Activated gamma-delta T cell treated with Interleukin-2 at 50 U/mL for 16 hours (primary cell): Measurements from ENCODE around the gene P2RY6.
A peak's percentile ranks its signal among the peaks of the same experiment; 100 is the strongest.

Experiments used
- DNase-seq: peaks from one replicate; pipeline ENCODE4 v3.0.0-alpha.2; 2020

P2RY6 gene

DNA sequence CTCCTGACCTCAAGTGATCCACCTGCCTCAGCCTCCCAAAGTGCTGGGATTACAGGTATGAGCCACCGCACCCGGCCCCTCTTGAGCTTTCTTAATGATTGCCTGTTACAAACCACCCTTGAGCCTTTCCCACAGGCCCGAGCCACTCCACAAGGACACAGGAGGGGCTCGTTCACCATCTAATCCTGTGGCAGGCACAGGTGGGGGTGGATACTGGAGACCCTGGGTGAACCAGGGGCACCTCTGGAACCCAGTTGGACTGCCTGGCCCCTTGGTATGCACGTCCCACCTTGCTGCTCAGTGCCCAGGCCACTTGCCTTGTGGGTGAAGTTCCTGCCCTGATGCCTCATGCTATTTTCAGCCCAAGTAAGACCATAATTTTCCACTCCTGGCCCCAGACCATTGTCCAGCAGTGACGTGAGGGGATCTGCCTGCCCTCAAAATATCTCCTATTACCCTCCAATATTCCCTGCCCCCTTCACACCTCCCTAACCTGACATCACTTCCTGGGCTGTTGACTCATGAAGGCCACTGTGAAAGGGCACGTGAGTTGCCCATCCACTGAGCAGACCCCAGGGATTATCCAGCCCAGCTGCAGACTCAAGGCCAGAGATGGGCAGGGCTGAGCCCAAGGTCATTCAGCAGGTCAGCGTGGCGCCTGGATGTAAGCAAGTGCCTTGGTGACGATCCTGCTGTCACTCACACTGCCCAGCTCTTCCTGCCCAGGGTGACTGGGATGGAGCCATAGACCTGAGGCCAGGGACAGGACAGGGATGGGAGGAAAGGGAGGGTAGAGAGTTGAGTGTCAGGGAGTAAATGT lies 34.5 kb upstream of the P2RY6 start:
- DNase-seq = no peak

DNA sequence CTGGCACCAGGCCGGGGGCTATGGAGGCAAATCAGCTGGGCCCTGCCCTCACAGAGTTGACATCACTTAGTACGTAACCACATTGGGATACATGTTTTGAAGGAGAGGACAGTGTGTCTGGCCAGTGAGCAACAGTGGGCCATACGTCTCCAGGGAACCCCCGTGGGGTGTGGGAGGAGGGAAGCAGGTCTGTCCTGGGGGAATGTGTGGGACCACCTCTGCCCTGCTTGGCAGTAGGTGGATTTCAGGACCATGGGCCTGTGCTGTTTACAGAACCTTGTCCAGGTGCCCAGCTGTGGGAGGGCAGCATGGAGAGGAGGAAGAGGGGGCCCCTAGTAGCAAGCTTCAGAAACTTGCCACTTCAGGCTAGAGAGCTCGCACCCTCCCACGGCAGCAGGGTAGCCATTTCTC lies 33.0 kb upstream of the P2RY6 start:
- DNase-seq = no peak

DNA sequence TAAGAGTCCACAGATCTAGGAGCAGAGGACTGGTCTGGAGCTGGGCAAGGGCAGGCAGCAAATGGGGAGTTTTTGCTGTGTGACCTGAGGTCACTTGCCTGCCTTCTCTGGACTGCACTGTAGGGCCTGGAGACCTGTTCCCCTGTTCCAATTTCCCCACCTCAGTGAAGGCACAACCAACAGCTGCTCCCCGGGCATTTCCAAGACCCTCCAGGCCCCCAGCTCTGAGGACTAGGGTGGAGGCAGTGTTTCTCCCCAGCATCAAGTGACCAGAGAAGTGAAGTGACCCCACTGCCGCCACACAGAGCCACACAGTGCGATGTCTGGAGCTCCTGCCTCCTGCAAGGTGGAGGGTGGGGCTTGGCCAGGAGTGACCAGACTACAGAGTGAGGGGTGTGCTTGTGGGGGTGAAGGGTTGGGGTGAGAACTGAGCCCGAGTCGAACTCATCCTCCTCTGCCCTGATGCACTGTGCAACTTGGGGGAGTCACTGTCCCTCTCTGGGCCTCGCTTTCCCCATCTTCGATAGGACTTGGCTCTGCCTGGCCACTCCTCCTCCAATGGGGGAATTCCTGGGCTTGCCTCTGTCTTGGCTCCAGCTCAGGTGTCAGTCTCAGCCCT lies 32.5 kb upstream of the P2RY6 start:
- DNase-seq = no peak

DNA sequence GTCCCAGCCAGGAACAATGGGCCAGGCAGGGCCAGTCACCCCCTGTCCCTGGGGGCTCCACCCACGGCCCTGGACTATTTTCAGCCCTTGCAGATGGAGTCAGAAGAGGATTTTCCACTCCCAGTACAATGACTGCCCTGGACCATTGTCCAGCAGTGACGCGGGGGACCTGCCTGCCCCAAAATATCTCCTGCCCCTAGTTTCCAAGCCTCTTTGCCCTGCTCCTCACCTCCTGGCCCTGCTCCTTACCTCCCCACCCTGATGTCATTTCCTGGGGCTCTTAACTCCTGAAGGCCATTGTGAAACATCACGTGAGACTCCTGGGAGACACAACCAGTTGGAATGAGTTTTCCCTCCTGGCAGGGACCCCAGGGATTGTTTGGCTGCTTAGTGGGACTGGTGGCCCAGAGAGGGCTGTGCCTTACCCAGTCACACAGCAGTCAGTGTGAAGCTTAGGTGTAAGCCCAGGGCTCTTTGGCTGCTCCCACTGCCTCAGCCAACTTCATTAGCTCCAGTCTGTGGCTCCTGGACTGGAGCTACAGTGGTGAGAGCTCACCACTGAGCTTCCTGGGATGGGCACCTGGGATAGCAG lies 31.9 kb upstream of the P2RY6 start:
- no peak for DNase-seq

DNA sequence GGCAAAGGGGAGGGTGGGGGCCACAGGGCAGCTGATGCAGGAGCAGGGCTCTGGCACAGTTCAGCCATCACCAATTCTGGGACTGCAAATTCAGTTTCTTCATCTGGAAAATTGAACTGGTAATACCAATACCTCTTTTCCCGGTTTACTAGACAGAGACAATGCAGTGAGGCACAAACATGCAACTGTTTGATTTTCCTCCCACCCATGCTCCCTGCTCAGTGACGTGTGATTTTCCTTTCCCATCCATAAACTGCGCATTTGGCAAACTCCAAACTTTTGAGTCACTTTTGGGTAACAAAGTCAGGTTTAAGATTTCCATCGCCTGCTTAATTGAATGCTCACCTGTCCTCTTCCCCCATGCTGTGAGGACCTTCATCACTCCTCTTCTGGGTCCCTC lies 30.8 kb upstream of the P2RY6 start:
- DNase-seq = no peak

DNA sequence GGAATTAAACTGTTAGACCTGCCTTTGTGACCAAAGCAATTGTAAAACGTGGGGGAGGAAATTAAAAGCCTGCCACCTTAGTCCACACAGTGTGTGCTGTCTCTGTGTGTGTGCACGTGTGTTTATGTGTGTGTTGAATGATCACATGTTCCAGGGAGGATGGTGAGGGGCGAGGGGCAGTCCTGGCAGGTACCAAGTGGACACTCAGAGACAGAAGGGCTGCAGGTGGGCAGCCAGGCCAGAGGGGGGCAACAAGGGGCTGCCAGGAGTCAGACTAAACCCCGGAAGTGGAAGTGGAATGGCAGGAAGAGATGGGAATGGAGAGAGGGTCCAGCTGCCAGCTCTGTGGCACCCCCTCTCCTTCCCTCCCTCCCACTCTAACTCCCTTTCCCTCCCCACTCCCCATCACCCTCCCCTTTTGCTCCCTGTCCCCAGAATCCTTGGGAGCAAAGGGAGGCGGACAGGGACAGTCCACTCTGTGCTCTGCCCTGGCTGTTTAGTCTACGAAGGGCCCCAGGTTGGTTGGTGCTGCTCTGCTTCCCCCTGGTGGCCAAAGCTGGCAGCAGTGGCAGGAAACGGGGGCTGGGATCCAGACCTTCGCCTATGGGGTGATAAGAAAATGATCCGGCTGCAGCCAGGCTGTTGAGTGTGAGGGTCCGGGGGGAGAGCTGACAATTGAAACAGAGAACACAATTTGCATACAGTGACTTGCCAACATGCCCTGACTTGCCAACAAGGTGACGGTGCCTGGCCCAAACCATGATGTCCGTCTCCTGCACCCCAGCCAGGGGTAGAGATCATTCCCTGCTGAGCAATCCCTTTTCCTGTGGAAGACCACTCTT lies 29.7 kb upstream of the P2RY6 start:
- DNase-seq = peak; percentile 67

DNA sequence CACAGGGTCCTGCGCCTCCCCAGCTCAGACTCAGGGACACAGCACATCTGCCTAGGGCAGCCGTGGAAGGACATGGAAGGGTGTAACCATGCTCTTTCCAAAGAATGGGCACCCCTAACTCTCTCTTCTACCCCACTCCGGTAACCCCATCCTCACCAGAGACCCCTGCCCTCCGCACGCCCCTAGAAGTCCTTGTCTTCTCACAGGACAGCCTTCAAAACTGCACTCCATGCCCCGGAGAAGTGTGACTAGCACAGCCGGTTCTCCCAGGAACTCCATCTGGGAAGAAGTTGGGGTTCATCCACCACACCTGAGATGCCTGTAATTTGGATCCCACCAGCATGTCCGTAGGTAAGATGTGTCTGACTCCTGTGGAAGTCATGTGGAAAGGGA lies 29.0 kb upstream of the P2RY6 start:
- DNase-seq = no peak

DNA sequence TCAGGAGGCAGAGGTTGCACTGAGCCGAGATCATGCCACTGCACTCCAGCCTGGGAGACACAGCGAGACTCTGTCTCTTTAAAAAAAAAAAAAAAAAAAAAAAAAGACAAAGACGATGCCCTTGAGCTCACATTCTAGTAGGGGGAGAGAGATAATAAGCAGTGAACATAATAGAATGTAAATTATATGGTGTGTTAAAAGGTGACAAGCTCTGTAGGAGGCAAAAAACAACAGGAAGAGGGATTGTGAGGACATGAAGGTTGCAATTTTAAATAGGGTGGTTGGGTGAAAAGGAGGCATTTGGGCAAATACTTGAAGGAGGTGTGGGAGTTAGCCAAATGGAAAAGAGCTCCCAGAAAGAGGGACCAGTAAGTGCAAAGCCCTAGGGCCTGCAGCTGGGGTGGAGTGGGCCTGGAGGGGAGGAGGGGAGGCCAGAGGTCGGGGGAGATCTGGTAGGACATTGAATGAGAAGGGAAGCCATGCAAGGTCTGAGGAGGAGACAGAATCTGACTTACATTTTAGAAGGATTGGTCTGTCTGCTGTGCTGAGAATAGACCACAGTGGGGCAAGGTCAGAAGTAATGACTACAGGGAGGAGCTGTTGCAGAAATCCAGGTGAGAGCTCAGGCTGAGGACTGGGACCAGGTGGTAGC lies 27.4 kb upstream of the P2RY6 start:
- no peak for DNase-seq

DNA sequence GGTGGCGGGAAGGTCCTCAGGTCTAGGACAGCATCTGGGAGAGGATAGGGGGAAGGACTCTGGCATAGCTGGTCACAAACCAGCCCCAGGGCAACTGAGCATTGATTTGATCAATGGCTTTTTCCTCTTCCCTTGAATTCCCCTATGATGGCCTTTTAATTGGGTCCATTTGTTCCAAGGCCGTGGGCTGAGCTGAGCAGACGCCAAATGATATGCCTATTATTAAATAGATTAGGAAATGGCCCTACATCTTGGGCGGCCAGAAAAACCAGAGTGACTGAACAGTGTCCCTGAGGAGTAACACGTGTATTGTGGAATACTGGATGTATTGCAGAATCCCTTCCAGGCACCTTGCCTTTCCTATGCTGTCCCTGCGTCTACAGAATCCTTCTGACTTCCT lies 26.7 kb upstream of the P2RY6 start:
- no peak for DNase-seq

DNA sequence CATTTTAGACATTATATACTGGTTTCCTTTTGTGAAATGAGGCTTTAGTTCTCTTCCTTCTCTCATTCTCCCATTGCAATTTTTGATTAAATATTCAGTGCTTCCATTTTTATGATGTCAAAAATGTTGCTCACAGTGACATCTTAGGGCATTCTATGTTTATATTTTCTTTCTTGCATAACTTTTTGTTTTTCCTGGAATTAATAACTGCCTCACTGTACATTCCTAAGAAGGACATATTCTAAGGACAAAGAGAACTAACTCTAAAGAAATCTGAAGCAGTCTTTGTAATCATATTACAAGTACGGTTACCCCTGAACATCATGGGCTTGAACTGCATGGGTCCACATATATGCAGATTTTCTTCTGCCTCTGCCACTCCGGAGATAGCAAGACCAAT lies 25.8 kb upstream of the P2RY6 start:
- no peak for DNase-seq

DNA sequence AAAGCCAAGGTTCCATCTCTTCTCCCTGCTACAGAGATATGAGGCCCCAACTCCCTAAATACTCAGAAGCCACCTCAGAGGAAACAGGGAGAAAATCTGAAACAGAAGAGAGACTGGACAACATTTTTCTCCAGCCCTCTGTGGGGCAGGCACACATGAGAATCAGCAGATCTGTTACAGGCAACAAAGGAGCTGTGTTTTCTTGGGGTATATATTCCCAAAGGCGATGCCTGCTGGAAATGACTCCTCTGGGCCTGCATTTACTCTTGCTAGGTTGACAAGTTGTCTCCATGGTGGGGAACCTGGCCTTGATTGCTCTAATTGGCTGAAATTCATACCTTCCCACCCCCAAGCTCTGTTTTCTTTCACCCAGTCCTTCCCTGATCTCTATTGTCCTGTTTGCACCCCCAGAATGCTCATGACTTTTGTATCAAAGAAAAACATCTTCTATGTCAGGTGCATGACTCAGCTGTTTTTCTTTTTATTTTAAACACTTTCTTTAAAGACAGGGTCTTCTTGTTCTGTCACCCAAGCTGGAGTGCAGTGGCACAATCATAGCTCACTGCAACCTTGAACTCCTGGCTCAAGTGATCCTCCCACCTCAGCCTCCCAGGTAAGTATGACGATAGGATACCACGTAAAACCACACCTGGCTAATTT lies 23.5 kb upstream of the P2RY6 start:
- no peak for DNase-seq

DNA sequence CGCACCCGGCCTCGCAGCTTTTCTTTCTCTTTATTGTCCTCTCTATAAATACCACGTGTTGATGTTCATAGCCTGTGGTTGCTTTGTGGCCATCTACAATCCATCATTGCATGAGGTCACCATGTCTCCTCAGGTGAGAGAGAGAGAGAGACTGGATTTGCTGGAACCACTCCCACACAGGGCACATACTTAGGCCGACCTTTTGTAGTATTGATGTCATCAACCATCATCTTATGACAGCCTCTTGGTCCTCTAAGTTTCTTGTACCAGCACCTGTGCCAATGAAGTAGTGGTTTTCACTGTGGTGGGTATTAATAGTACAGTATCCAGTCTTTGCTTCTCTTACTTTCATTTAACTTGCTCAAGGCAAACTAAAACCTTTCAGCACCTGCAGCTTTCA lies 22.8 kb upstream of the P2RY6 start:
- no peak for DNase-seq

DNA sequence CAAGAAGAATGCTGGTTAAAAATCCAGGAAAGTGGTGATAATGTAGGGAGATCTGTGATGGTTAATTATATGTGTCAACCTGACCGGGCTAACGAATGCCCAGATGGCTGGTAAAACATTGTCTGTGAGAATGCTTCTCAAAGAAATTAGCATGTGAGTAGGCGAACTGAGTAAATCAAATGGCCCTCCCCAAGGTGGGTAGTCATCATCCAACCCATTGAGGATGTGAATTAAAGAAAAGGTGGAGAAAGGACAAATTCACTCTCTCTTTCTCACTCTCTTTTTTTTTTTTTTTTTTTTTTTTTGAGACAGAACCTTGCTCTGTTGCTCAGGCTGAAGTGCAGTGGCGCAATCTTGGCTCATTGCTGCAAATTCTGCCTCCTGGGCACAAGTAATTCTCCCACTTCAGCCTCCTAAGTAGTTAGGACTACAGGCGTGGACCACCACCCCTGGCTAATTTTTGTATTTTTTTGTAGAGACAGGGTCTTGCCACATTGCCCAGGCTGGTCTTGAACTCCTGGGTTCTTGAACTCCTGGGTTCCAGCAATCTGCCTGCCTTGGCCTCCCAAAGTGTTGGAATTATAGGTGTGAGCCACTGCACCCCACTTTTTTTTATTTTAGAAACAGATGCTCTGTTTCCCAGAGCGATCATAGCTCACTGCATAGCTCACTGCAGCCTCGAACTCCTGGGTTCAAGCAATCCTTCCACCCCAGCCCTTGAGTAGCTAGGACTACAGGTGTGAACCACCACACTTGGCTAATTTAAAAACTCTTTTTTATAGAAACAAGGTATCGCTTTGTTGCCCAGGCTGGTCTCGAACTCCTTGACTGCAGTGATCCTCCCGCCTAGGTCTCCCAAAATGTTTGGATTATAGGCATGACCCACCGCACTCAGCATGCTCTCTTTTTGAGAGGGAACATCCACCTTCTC lies 22.0 kb upstream of the P2RY6 start:
- DNase-seq = no peak

DNA sequence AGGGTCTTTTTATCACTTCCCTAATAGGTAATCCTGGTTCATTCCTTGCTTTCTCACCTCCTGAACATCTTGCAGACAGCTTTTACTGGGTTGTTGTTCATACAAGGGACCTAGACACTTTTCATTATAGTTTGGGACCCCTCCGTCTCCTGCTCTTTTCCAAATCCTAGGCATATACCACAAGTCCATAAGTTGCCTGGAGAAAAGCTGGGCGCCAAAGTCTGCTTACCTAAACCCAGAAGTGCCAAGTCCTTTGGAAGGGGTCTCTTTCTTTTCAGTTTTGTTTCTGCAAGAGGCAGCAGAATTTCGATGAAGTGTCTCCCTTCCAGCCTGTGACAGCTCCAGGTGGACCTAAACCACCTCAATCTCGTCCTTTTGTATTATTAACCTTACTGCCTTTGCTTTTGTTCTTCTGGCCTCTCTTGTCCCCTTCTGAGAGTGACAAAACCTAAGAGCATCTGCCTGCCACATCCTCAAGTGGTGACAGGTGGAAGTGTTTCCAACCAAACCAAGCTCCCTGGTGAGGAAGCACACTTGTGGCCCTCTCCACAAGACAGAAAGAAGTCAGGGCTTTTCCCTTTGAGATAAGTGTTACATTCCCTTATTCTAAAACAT lies 19.5 kb upstream of the P2RY6 start:
- DNase-seq = no peak

DNA sequence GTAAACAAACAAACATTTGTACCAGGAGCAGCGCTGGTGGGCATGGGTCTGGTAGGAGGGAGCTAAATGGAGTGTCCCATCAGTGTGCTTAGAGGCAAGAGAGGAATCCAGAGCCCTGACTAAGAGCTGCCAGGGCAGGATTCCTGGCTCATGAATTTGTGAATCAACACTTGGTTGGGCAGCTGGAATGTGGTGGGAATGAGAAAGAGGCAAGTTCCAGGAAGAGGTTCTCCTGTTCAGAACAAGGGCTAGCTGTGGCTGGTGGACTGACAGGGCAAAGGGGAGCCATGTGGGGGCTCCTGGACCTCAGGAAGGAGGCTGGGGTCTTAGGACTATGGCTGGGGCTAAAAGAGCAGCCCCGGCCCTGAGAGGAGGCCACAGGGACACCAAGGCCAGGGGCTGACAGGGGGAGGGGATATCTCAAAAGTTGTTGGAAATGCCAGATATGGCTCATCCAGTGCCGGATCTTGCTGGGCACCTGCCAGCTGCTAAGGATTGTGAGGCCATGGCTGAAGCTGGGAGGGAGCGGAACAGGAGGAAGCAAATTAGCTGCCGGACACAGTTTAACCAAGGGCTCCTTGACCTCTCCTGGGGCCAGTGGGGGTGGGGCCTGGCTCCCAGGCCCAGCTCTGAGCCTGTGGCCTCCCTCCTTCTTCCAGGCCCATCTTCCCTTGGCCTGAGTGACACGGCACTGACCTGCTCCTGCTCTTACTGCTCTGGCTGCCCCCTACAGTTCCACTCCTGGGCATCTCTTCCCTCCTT lies 14.6 kb upstream of the P2RY6 start:
- DNase-seq = no peak

DNA sequence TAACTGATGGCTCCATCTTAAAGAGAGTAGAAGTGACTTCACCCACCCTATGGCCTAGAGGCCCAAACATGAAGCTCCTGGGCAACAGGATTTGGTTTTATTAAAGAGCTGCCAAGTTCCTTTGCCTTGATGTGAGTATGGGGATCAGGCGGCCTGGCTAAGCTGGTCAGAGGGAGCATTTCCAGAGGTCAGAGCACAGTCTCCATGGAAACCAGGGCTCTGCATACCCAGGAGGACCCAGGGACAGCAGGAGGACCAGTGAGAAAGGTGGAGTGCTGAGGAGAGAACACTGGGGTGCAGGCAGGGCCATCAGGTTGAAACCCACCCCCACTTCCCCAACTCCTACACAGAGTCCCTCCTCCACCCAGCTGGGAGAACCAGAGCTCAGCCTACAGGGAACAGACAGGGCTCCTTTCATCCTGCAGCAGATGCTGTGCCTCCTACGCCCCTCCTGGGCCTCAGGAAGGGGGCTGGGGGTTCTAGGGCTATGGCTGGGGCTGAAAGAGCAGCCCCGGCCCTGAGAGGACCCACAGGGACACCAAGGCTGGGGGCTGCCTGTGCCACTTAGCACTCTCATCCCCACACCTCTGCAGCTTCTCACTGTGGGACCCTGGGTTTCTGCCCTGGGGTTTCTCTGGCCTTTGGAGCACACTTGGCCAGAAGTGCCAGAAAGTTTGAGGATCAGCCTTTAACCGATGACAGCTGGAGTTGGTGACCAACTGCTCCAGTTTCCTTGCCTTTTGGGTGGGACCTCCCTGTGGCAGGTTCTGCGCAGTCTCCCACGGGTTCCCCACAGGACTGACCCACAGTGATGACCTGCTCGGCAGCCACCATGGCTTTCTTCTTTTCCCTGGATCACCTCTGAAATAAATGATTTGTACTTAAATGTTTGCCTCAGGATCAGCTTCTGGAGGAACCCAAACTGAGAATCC lies 13.8 kb upstream of the P2RY6 start:
- no peak for DNase-seq

DNA sequence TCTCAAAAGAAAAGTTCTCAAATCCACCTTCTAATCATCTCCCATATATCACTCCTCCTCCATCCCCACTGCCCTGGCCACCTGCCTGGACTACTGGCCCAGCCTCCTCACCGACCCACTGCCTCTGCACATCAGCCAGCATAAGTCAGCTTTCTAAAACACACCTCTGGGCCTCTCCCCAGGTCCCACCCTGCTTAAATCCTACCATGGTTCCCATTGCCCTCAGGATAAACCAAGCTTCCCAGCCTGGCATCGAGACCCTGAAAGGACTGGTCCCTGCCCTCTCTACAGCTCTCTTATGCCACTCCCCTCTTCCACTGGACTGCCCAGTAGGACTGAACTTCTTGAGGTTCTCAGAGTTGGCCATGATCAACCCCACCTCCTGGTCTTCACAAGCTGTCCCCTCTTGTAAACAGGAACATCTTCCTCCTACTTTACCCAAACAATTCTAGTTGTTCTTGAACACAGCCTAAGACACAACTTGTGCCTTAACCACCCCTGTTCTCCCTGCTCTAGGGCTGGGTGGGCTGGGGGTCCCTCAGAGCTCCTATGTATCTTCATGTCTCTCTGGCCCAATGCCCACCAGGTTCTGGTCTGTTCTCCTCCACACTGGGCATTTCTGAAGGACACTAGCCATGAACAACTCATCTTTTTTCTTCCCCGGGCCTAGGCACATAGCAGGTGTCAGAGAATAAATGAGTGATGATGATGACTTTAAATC lies 12.6 kb upstream of the P2RY6 start:
- DNase-seq = no peak

DNA sequence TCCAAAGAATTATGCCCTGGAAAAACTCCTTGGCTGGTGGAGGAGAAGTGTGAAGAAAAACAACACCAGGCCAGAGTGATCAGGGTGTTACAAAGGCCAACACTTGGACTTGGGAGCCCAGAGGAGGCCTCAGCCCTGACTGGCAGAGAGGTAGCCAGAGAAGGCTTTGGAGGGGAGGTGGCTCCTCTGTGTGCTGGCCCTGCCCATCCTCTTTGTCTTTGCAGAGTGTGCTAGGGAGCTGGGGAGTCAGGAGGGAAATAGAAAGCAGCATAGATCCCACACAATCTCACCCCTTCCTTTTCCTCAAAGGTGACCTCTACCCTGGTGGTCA lies 12.0 kb upstream of the P2RY6 start:
- DNase-seq = no peak
